LNCaP clone FGC (cell line): ENCODE data around the gene PRCC.
A peak's percentile ranks its signal among the peaks of the same experiment; 100 is the strongest.

ENCODE experiments used
- DNase-seq: peaks from one replicate; pipeline ENCODE4 v3.0.0-alpha.2; 2011; ENCODE audit warnings: low read depth
- H3K4me3 ChIP-seq: 2 replicates; pipeline ENCODE4 v1.5.1; 2011; ENCODE audit warnings: mild to moderate bottlenecking, low read depth, low read length, control low read depth
- CTCF ChIP-seq: IDR thresholded peaks from 2 replicates; pipeline ENCODE4 v1.5.1; 2012; ENCODE audit warnings: mild to moderate bottlenecking; ENCODE audit not compliant: control insufficient read depth, insufficient read depth; ENCODE audit errors: extremely low read depth

The PRCC gene

GRCh38 chr1:156833603-156834002 lies 66.3 kb downstream of the PRCC start:
- 0 out of 2 replicates have a peak, but pooled peaks have one; percentile 24 for TF ChIP-seq CTCF
- DNase-seq: no peak
- H3K4me3 ChIP-seq: no peak overlapping the region

GRCh38 chr1:156834322-156834721 lies 67.0 kb downstream of the PRCC start:
- TF ChIP-seq CTCF: no peak
- H3K4me3 ChIP-seq: no peak overlapping the region
- DNase-seq: no peak

GRCh38 chr1:156836041-156836654 lies 68.8 kb downstream of the PRCC start:
- TF ChIP-seq CTCF: no peak
- H3K4me3 ChIP-seq: no peak overlapping the region
- DNase-seq: no peak

- no peak overlapping the region for H3K4me3 ChIP-seq
- DNase-seq: no peak
- no peak for TF ChIP-seq CTCF
These were observed 69.6 kb downstream of the PRCC start for GRCh38 chr1:156836892-156837291.

- H3K4me3 ChIP-seq: no peak overlapping the region
- peak; percentile 96 for TF ChIP-seq CTCF
- DNase-seq: no peak
These were observed 71.6 kb downstream of the PRCC start for GRCh38 chr1:156838972-156839371.

- H3K4me3 ChIP-seq: no peak overlapping the region
- no peak for DNase-seq
- TF ChIP-seq CTCF: no peak
These were observed 72.2 kb downstream of the PRCC start for GRCh38 chr1:156839426-156840109.
